GM10847 (cell line): ENCODE data around the gene SND1.

Source experiments
- POLR2A ChIP-seq: IDR thresholded peaks from 2 replicates; pipeline ENCODE4 v1.6.1; 2011; ENCODE audit not compliant: insufficient read length; ENCODE audit errors: extremely low read depth

SND1 gene

GRCh38 chr7:128108641-128109423 lies 456.8 kb downstream of the SND1 start:
- no peak for TF ChIP-seq POLR2A

- TF ChIP-seq POLR2A = no peak
Measured at GRCh38 chr7:128110641-128111364, 458.8 kb downstream of the SND1 start.

- no peak for TF ChIP-seq POLR2A
Measured at GRCh38 chr7:128112018-128112780, 460.2 kb downstream of the SND1 start.

GRCh38 chr7:128112781-128113221 lies 460.8 kb downstream of the SND1 start:
- no peak for TF ChIP-seq POLR2A

- TF ChIP-seq POLR2A = no peak
Measured at GRCh38 chr7:128113839-128114238, 461.8 kb downstream of the SND1 start.

GRCh38 chr7:128114806-128115205 lies 462.8 kb downstream of the SND1 start:
- TF ChIP-seq POLR2A = no peak

GRCh38 chr7:128115336-128115820 lies 463.4 kb downstream of the SND1 start:
- no peak for TF ChIP-seq POLR2A

GRCh38 chr7:128115821-128116723 lies 464.1 kb downstream of the SND1 start:
- TF ChIP-seq POLR2A = no peak

- TF ChIP-seq POLR2A = no peak
Measured at GRCh38 chr7:128116740-128117139, 464.7 kb downstream of the SND1 start.

- TF ChIP-seq POLR2A = no peak
Measured at GRCh38 chr7:128117691-128118090, 465.7 kb downstream of the SND1 start.

- no peak for TF ChIP-seq POLR2A
Measured at GRCh38 chr7:128119036-128119435, 467.0 kb downstream of the SND1 start.

- TF ChIP-seq POLR2A = no peak
Measured at GRCh38 chr7:128120116-128120515, 468.1 kb downstream of the SND1 start.

- TF ChIP-seq POLR2A = no peak
Measured at GRCh38 chr7:128120976-128121490, 469.0 kb downstream of the SND1 start.
